Esophagus muscularis mucosa (tissue), 4 donors: ENCODE results near the gene HSPB7. TPM values are rescaled to one million over a fixed set of nuclear protein-coding genes. Genes with fewer than 3 reads are reported as not detected.
"Not testable (repeated sequence)": the region's sequence is repeated elsewhere in the genome, so short reads cannot be mapped to it uniquely, and the experiment has no call there.

Source experiments
- DNase-seq: peaks from one replicate; pipeline ENCODE4 v3.0.0-alpha.2; 2017; ENCODE audit errors: extremely low spot score
- H3K27ac ChIP-seq, 4 donors: fragments of 200-600 bp; sonication (generic); replicated peaks in 1 of 4; 1 replicate in 3 of 4; 2 replicates in 1 of 4; pipeline ENCODE4 v1.5.1; 2016 to 2019; ENCODE audit warnings: mild to moderate bottlenecking in 1 of 4
- H3K27me3 ChIP-seq, 4 donors: fragments of 200-600 bp; sonication (generic); one replicate each; pipeline versions ENCODE4 v1.5.1 to v1.6.0; 2016 to 2019
- H3K36me3 ChIP-seq, 4 donors: fragments of 200-600 bp; sonication (generic); one replicate each; pipeline ENCODE4 v1.5.1; 2016 to 2019
- H3K4me1 ChIP-seq, 4 donors: fragments of 200-600 bp; sonication (generic); one replicate each; pipeline ENCODE4 v1.5.1; 2016 to 2019
- H3K4me3 ChIP-seq, 4 donors: fragments of 200-600 bp; sonication (generic); 1 replicate in 2 of 4; 2 replicates in 2 of 4; pipeline ENCODE4 v1.5.1; 2016 to 2019; ENCODE audit warnings: mild to moderate bottlenecking in 4 of 4, moderate library complexity in 1 of 4
- H3K9me3 ChIP-seq, 4 donors: fragments of 200-600 bp; sonication (generic); 1 replicate in 3 of 4; 2 replicates in 1 of 4; pipeline ENCODE4 v1.5.1; 2016 to 2019
- CTCF ChIP-seq, 3 experiments: fragments of 200-600 bp in 2 of 3; fragments of 450-650 bp in 1 of 3; sonication (generic) in 2 of 3; IDR thresholded peaks; one replicate each; pipeline ENCODE4 v1.5.1; 2017 to 2019; ENCODE audit warnings: antibody characterized with exemption in 3 of 3, mild to moderate bottlenecking in 2 of 3, moderate library complexity in 1 of 3
- EP300 ChIP-seq: sonication (generic); formaldehyde crosslinking; IDR thresholded peaks from one replicate; pipeline ENCODE4 v1.6.1; 2017; ENCODE audit warnings: antibody characterized with exemption
- POLR2A ChIP-seq: fragments of 450-650 bp; IDR thresholded peaks from one replicate; pipeline ENCODE4 v1.6.1; 2017; ENCODE audit warnings: antibody characterized with exemption, moderate library complexity, mild to moderate bottlenecking, low read depth
- POLR2AphosphoS5 ChIP-seq, 2 donors: sonication (generic); formaldehyde crosslinking; IDR thresholded peaks; one replicate each; pipeline ENCODE4 v1.6.1; 2017; ENCODE audit warnings: antibody characterized with exemption in 2 of 2
- WGBS: methylation state at CpG from one replicate; pipeline ENCODE4 v1.1.5; 2018; 5-methylcytosine and 5-hydroxymethylcytosine counted together
- intact Hi-C: fragments of 100-400 bp; cut with DNase I; formaldehyde crosslinking; loops from one replicate; pipeline ENCODE4 v1.15.1; 2023
- total RNA-seq, 4 donors: library from RNA; depleted of rRNA; stranded (reverse); fragments of >200 nt; gene quantifications; one replicate each; pipeline versions ENCODE4 v1.1.0 to v1.2.1, GENCODE V29; 2016

Gene HSPB7
- total RNA-seq, 4 donors from 2014 or later = 111 to 408 (median 279) TPM

DNA sequence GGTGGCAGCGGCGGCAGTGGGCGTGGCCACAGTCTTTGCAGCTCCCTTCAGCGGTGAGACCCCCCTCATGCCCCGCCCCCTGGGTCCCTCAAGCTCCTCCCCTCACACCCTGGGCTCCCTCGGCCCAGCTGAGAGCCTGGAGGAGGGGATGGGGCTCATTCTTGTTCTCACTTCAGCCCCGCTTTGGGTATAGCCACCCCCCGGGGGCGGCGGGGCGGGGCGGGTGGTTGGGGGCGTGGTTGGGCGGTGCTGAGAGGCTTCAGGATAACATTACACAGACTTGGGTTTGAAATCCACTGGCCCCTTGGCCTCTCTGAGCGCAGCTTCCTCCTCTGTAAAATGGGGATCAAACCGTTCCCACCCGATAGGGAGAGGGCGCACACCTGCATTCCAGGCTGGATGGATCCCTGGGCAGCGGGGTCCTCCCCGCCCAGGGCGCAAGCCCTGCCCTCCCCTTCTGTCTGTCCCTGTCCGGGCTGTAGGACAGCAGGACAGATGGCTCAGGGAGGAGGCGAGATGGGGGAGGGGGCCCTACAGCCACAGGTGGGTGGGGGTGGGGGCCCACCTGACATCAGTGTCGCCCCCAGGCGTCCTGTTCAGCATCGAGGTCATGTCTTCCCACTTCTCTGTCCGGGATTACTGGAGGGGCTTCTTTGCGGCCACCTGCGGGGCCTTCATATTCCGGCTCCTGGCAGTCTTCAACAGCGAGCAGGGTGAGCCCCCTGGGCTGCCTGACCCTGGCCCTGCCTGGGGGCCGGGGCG, 9.1 kb upstream of the HSPB7 start:
- no peak for TF ChIP-seq EP300
- TF ChIP-seq POLR2AphosphoS5 (IDR thresholded peaks at IDR 0.05) = peak in 1 of 2 donors; percentile 38
- Histone ChIP-seq H3K9me3 (no peaks in the 10 kb centered on the region), H3K4me3 (peak overlapping the region; percentile 39 to 48 (median 46)), H3K4me1 (peaks cover 9 to 21% (median 17%) of the 10 kb centered on the region in 4 donors), H3K27ac (peak overlapping the region in 1 of 4 donors; percentile 61), H3K27me3 (no peaks in the 10 kb centered on the region), H3K36me3 (no peaks in the 10 kb centered on the region)
- intact Hi-C loops = no loop called here
- DNase-seq = no peak
- 17% methylated on average over 6 of the region's 33 CpGs for WGBS

- DNase-seq, H3K9me3 ChIP-seq, H3K27me3 ChIP-seq, intact Hi-C loops, H3K36me3 ChIP-seq: not testable (repeated sequence)
- 49% methylated on average over 8 of the region's 10 CpGs for WGBS
- H3K27ac ChIP-seq = peak overlapping the region in 1 of 4 donors; percentile 61
- peak overlapping the region in 3 of 4 donors; percentile 39 to 47 (median 44) for H3K4me3 ChIP-seq
- H3K4me1 ChIP-seq = peaks cover 9 to 27% (median 23%) of the 10 kb centered on the region in 4 donors
These were observed 8.5 kb upstream of the HSPB7 start for GRCh38 chr1:16026302-16026701.

GRCh38 chr1:16023050-16023653, 5.3 kb upstream of the HSPB7 start:
- no peaks in the 10 kb centered on the region for H3K36me3 ChIP-seq
- no peaks in the 10 kb centered on the region for H3K9me3 ChIP-seq
- WGBS = 59% methylated on average over 3 of the region's 7 CpGs
- peak overlapping the region in 1 of 4 donors; percentile 97 for H3K27ac ChIP-seq
- peaks cover 29 to 58% (median 53%) of the 10 kb centered on the region in 4 donors for H3K4me1 ChIP-seq
- intact Hi-C loops = no loop called here
- no peak overlapping the region for H3K4me3 ChIP-seq
- no peak for TF ChIP-seq POLR2AphosphoS5 (IDR thresholded peaks at IDR 0.05)
- TF ChIP-seq CTCF (IDR thresholded peaks at IDR 0.05) = no peak
- TF ChIP-seq EP300 = no peak
- TF ChIP-seq POLR2A = no peak
- DNase-seq = no peak
- no peaks in the 10 kb centered on the region for H3K27me3 ChIP-seq

- WGBS = 78% methylated on average over 8 of the region's 11 CpGs
- H3K27ac ChIP-seq = peak overlapping the region; percentile 92 to 99 (median 98)
- peaks cover 30 to 64% (median 59%) of the 10 kb centered on the region in 4 donors for H3K4me1 ChIP-seq
These were observed 4.5 kb upstream of the HSPB7 start for GRCh38 chr1:16022393-16022792.

DNA sequence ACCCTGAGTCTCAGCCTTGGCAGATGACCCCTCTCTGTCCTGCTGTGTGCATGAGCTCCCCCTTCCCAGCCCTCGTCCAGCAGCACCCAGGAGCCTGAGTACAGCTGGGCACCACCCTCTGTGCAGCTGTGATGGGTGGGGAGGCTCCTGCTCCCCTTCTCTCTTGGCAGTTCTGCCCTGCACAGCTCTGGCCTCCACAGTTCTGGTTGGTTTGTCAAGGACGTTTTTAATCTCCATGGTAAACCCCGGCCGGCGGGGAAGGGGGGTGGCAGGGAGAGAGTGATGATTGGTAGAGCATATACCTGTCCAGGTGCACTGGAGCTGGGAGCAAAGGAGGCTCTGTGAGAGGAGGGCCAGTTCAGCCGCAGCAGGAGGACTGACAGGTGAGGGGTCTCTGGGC, 3.8 kb upstream of the HSPB7 start, which contains the start of gene CLCNKA:
Gene CLCNKA, plus strand, starts transcription at position 356 of the 400 bp plus-strand sequence. CDS start 584 bp downstream, outside the sequence.
- no peak within 1 kb of the TSS for H3K4me3 ChIP-seq
- H3K36me3 ChIP-seq = peaks cover 0 to 10% (median 0%) of the 10 kb centered on the region in 4 donors
- H3K27me3 ChIP-seq = no peaks in the 10 kb centered on the region
- peak within 1 kb of the TSS; percentile 92 to 99 (median 98) for H3K27ac ChIP-seq
- H3K9me3 ChIP-seq = no peaks in the 10 kb centered on the region
- intact Hi-C loops = no loop called here
- no peak for DNase-seq
- peaks cover 23 to 64% (median 56%) of the 10 kb centered on the region in 4 donors for H3K4me1 ChIP-seq
- TF ChIP-seq POLR2AphosphoS5 (IDR thresholded peaks at IDR 0.05) = no peak
- no peak for TF ChIP-seq CTCF (IDR thresholded peaks at IDR 0.05)
- no peak for TF ChIP-seq POLR2A
- TF ChIP-seq EP300 = no peak
- WGBS = 53% methylated on average over 6 of the region's 6 CpGs

More at GRCh38 chr1:16022393-16022792, 4.5 kb upstream of the HSPB7 start:
- no peak for TF ChIP-seq POLR2AphosphoS5 (IDR thresholded peaks at IDR 0.05)
- no peaks in the 10 kb centered on the region for H3K9me3 ChIP-seq
- DNase-seq = no peak
- intact Hi-C loops = no loop called here
- H3K4me3 ChIP-seq = no peak overlapping the region
- H3K27me3 ChIP-seq = no peaks in the 10 kb centered on the region
- H3K36me3 ChIP-seq = peaks cover 0 to 3% (median 0%) of the 10 kb centered on the region in 4 donors

- DNase-seq, H3K27me3 ChIP-seq, intact Hi-C loops, H3K4me3 ChIP-seq, H3K9me3 ChIP-seq: not testable (repeated sequence)
- Histone ChIP-seq H3K27ac (peak overlapping the region; percentile 92 to 99 (median 98)), H3K4me1 (peaks cover 22 to 66% (median 59%) of the 10 kb centered on the region in 4 donors), H3K36me3 (peaks cover 0 to 15% (median 0%) of the 10 kb centered on the region in 4 donors)
- WGBS = 86% methylated on average over 7 of the region's 9 CpGs
These were observed 3.0 kb upstream of the HSPB7 start for GRCh38 chr1:16020878-16021277.
